ENCODE measurements around the gene NDUFS6.

DNA sequence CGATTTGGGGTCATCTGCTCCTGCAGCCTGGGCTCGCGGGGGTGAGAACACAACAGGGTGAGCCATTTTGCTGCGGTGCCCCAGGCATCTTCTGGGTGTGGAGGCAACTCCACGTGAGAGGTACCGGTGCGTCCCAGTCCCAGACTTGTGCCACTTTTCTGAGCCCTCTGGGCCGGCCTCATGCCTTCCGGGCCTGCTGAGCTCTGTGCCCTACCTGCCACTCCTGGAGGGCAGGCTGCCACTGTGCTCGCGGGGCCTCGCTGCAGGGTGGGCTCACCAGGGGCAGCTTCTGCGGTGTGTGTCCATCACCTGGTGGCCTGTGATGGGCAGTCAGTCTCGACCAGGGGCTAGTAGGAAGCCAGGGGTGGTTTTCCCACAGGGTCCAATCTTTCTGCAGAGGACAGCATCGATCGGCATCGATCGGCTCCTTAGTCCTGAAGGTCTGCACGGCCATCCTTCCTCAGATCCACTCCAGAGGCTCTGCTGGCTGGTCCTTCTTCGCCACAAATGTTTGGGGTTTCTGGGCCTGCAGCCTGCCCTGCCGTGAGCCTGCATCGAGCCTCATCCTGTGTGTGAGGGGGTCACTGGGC lies 58.9 kb downstream of the NDUFS6 start:
- TF ChIP-seq CEBPB (IDR thresholded peaks at IDR 0.05) (no peak), RAD21 (IDR thresholded peaks at IDR 0.05; ENCODE audit: low read depth) (no peak), TEAD4 (IDR thresholded peaks at IDR 0.05) (no peak), YY1 (IDR thresholded peaks at IDR 0.05; ENCODE audit: low read depth) (no peak), TCF12 (IDR thresholded peaks at IDR 0.05; ENCODE audit: low read depth) (no peak), FOXM1 (IDR thresholded peaks at IDR 0.05; ENCODE audit: borderline replicate concordance, low read depth) (no peak), TAF1 (IDR thresholded peaks at IDR 0.05; ENCODE audit: low read depth) (no peak), ZBTB7A (IDR thresholded peaks at IDR 0.05; ENCODE audit: low read depth) (no peak)
- TF ChIP-seq, protein P1, sequence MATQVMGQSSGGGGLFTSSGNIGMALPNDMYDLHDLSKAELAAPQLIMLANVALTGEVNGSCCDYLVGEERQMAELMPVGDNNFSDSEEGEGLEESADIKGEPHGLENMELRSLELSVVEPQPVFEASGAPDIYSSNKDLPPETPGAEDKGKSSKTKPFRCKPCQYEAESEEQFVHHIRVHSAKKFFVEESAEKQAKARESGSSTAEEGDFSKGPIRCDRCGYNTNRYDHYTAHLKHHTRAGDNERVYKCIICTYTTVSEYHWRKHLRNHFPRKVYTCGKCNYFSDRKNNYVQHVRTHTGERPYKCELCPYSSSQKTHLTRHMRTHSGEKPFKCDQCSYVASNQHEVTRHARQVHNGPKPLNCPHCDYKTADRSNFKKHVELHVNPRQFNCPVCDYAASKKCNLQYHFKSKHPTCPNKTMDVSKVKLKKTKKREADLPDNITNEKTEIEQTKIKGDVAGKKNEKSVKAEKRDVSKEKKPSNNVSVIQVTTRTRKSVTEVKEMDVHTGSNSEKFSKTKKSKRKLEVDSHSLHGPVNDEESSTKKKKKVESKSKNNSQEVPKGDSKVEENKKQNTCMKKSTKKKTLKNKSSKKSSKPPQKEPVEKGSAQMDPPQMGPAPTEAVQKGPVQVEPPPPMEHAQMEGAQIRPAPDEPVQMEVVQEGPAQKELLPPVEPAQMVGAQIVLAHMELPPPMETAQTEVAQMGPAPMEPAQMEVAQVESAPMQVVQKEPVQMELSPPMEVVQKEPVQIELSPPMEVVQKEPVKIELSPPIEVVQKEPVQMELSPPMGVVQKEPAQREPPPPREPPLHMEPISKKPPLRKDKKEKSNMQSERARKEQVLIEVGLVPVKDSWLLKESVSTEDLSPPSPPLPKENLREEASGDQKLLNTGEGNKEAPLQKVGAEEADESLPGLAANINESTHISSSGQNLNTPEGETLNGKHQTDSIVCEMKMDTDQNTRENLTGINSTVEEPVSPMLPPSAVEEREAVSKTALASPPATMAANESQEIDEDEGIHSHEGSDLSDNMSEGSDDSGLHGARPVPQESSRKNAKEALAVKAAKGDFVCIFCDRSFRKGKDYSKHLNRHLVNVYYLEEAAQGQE (IDR thresholded peaks at IDR 0.05; ENCODE audit: low read depth) = no peak
- TF ChIP-seq, protein P2, sequence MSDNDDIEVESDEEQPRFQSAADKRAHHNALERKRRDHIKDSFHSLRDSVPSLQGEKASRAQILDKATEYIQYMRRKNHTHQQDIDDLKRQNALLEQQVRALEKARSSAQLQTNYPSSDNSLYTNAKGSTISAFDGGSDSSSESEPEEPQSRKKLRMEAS (IDR thresholded peaks at IDR 0.05) = no peak

Data from Ishikawa (cell line).